ENCODE measurements around the gene TRAPPC10. TPM values are rescaled to one million over a fixed set of nuclear protein-coding genes. Genes with fewer than 3 reads are reported as not detected.

Gene TRAPPC10
- total RNA-seq, 1 experiment from 2014 or later, result 32.9 TPM

DNA sequence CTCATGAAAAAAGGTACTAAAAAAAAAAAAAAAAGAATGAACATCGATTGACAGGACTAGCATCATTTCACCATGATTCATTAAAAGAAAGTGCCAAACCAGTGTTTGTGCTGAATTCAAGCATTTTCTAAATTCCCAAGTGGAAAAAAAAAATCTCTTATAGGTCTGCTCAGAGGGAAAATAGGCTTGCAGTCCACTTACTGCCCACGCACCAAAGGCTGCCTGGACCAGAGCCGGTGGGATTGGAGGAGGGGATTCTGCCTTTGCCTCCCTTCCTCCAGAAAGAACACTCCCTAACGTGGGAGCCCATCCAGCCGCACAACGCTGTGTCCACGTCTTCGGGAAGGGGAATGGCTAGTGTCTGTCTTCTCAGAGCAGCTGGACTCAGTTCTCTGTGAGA, 5.5 kb upstream of the TRAPPC10 start:
- H3K4me1 ChIP-seq (ENCODE audit: insufficient read depth, low read length), result no peaks in the 10 kb centered on the region
- H3K79me2 ChIP-seq (ENCODE audit: insufficient read depth, low read length), result no peaks in the 10 kb centered on the region
- H3K9ac ChIP-seq (ENCODE audit: extremely low read depth, insufficient read length, low read length), result no peak overlapping the region
- no peak overlapping the region for H3K4ac ChIP-seq (ENCODE audit: low read depth, low read length)
- Mint-ChIP-seq H3K9me3 (no peaks in the 10 kb centered on the region; a peak in 1 of 5 replicates), H3K27me3 (ENCODE audit: low read depth) (no peaks in the 10 kb centered on the region), H3K36me3 (ENCODE audit: insufficient read depth in 1 of 3, low read depth in 3 of 3) (no peaks in the 10 kb centered on the region), H3K4me1 (peaks cover 14% of the 10 kb centered on the region in 2 experiments), H3K4me3 (no peak overlapping the region), H3K27ac (no peak overlapping the region)
- H2BK5ac ChIP-seq (ENCODE audit: insufficient read length, low read length), result no peak overlapping the region
- no peak overlapping the region for H4K5ac ChIP-seq (ENCODE audit: insufficient read length, low read depth, low read length)
- H3K4me2 ChIP-seq (ENCODE audit: insufficient read depth, insufficient read length, low read length), result no peak overlapping the region
- H3K27ac ChIP-seq (ENCODE audit: insufficient read length, low read depth, low read length), result no peak overlapping the region
- H2AK5ac ChIP-seq (ENCODE audit: insufficient read length, low read length), result no peak overlapping the region
- no CpG with 5 or more reads among the region's 8 CpGs for WGBS (ENCODE audit: extremely low coverage, insufficient read length, low lambda C conversion rate)
- H3K23me2 ChIP-seq (ENCODE audit: insufficient read length, low read depth, low read length, poor library complexity, severe bottlenecking), result peaks cover 2% of the 10 kb centered on the region
- H4K8ac ChIP-seq (replicated peaks; ENCODE audit: insufficient read length, low read depth, low read length), result no peak overlapping the region
- DNase-seq, result no peak
- no peak overlapping the region for H3T11ph ChIP-seq (ENCODE audit: low read length)
- no peak overlapping the region for H2BK12ac ChIP-seq (ENCODE audit: insufficient read length, low read depth, low read length)
- TF ChIP-seq, protein P1, sequence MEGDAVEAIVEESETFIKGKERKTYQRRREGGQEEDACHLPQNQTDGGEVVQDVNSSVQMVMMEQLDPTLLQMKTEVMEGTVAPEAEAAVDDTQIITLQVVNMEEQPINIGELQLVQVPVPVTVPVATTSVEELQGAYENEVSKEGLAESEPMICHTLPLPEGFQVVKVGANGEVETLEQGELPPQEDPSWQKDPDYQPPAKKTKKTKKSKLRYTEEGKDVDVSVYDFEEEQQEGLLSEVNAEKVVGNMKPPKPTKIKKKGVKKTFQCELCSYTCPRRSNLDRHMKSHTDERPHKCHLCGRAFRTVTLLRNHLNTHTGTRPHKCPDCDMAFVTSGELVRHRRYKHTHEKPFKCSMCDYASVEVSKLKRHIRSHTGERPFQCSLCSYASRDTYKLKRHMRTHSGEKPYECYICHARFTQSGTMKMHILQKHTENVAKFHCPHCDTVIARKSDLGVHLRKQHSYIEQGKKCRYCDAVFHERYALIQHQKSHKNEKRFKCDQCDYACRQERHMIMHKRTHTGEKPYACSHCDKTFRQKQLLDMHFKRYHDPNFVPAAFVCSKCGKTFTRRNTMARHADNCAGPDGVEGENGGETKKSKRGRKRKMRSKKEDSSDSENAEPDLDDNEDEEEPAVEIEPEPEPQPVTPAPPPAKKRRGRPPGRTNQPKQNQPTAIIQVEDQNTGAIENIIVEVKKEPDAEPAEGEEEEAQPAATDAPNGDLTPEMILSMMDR (conservative IDR thresholded peaks at IDR 0.05), result no peak
- no peak overlapping the region for H2BK20ac ChIP-seq (ENCODE audit: low read depth, low read length, poor library complexity, severe bottlenecking)
- no peaks in the 10 kb centered on the region; the same call in 1 of the 2 replicates for H3K27me3 ChIP-seq (ENCODE audit: insufficient read depth, low read length)
- H3K18ac ChIP-seq (ENCODE audit: insufficient read length, low read depth, low read length), result no peak overlapping the region
- no peak overlapping the region for H2BK15ac ChIP-seq (ENCODE audit: low read depth, low read length)
- no peak overlapping the region for H2AFZ ChIP-seq (ENCODE audit: low read length)
- H3K14ac ChIP-seq (ENCODE audit: insufficient read depth, low read length), result no peak overlapping the region
- no peak overlapping the region for H3K23ac ChIP-seq (ENCODE audit: insufficient read length, low read depth, low read length)
- no peak overlapping the region for H4K91ac ChIP-seq (ENCODE audit: insufficient read length, low read depth, low read length)
- H3K9me3 ChIP-seq (ENCODE audit: control insufficient read depth, low read depth, low read length), result no peaks in the 10 kb centered on the region
- H2BK120ac ChIP-seq (ENCODE audit: low read depth, low read length, poor library complexity, severe bottlenecking), result no peak overlapping the region
- no peak overlapping the region for H3K56ac ChIP-seq (ENCODE audit: insufficient read length, low read depth, low read length)
- H4K20me1 ChIP-seq (ENCODE audit: control insufficient read depth, insufficient read depth, insufficient read length), result no peaks in the 10 kb centered on the region
- no peaks in the 10 kb centered on the region for H3K79me1 ChIP-seq (ENCODE audit: insufficient read depth, low read depth, low read length, poor library complexity, severe bottlenecking)

All from H9 (cell line).